ENCODE data around the gene OR2H2. TPM values are rescaled to one million over a fixed set of nuclear protein-coding genes. Genes with fewer than 3 reads are reported as not detected.

The OR2H2 gene
- total RNA-seq: not detected

- no peak for DNase-seq
- ChIA-PET CTCF (interaction anchor here (0.8 to 1.5 kb wide), 2 partner anchors 63 to 65 kb away, joined by 3 to 10 read pairs; no protein-coding TSS in a partner anchor), POLR2A (no interaction called here)
- no peak within 1 kb of the TSS for H3K27ac Mint-ChIP-seq
- H3K4me1 Mint-ChIP-seq: no peaks in the 10 kb centered on the region
- H3K27me3 Mint-ChIP-seq: peaks cover 12% of the 10 kb centered on the region
- H3K36me3 Mint-ChIP-seq (ENCODE audit: low read depth): no peaks in the 10 kb centered on the region
- no peak for ATAC-seq
- H3K4me3 Mint-ChIP-seq: no peak within 1 kb of the TSS
- no peaks in the 10 kb centered on the region for H3K9me3 Mint-ChIP-seq (ENCODE audit: low read depth)
- intact Hi-C loops (cut with DNase I, micrococcal nuclease): no loop called here
These were observed at the start of gene OR2H2 for GRCh38 chr6:29584821-29585220. Gene OR2H2, plus strand, starts transcription at chr6:29585121. Its CDS starts 2,824 bp downstream, at chr6:29587945.

GRCh38 chr6:29537714-29538403 is 47.1 kb upstream of the OR2H2 start:
- no peaks in the 10 kb centered on the region for H3K36me3 Mint-ChIP-seq (ENCODE audit: low read depth)
- no peak overlapping the region for H3K27ac Mint-ChIP-seq
- no peaks in the 10 kb centered on the region for H3K9me3 Mint-ChIP-seq (ENCODE audit: low read depth)
- intact Hi-C loops (cut with DNase I, micrococcal nuclease): no loop called here
- H3K27me3 Mint-ChIP-seq: peaks cover 11% of the 10 kb centered on the region
- no peak overlapping the region for H3K4me3 Mint-ChIP-seq
- DNase-seq (no peak), ATAC-seq (no peak)
- ChIA-PET POLR2A (no interaction called here), CTCF (no interaction called here)
- H3K4me1 Mint-ChIP-seq: no peaks in the 10 kb centered on the region

- peak; percentile 32 for DNase-seq
- ChIA-PET POLR2A (no interaction called here), CTCF (no interaction called here)
- Mint-ChIP-seq H3K36me3 (ENCODE audit: low read depth) (no peaks in the 10 kb centered on the region), H3K9me3 (ENCODE audit: low read depth) (no peaks in the 10 kb centered on the region), H3K4me3 (no peak overlapping the region), H3K27ac (no peak overlapping the region), H3K27me3 (peaks cover 47% of the 10 kb centered on the region), H3K4me1 (peaks cover 12% of the 10 kb centered on the region)
- ATAC-seq: peak; percentile 92
- intact Hi-C loops (cut with DNase I, micrococcal nuclease): no loop called here
These were observed 37.3 kb upstream of the OR2H2 start for GRCh38 chr6:29547573-29547972.

- DNase-seq (no peak), ATAC-seq (peak; percentile 83)
- CTCF ChIA-PET: interaction anchor here (0.8 to 1.3 kb wide), 4 partner anchors 8 to 101 kb away, joined by 3 read pairs; no protein-coding TSS in a partner anchor
- intact Hi-C loops (cut with DNase I, micrococcal nuclease): no loop called here
- Mint-ChIP-seq H3K27me3 (peaks cover 60% of the 10 kb centered on the region), H3K36me3 (ENCODE audit: low read depth) (no peaks in the 10 kb centered on the region), H3K4me3 (peak overlapping the region; percentile 56), H3K9me3 (ENCODE audit: low read depth) (no peaks in the 10 kb centered on the region), H3K4me1 (peaks cover 23% of the 10 kb centered on the region), H3K27ac (no peak overlapping the region)
- POLR2A ChIA-PET: no interaction called here
These were observed 32.3 kb upstream of the OR2H2 start for GRCh38 chr6:29552512-29553051.

GRCh38 chr6:29553268-29554057 is 31.5 kb upstream of the OR2H2 start:
- Mint-ChIP-seq H3K9me3 (ENCODE audit: low read depth) (no peaks in the 10 kb centered on the region), H3K4me3 (peak overlapping the region; percentile 56), H3K27me3 (peaks cover 56% of the 10 kb centered on the region), H3K36me3 (ENCODE audit: low read depth) (no peaks in the 10 kb centered on the region), H3K27ac (peak overlapping the region; percentile 74), H3K4me1 (peaks cover 17% of the 10 kb centered on the region)
- intact Hi-C loops (cut with DNase I, micrococcal nuclease): no loop called here
- peak; percentile 54 for DNase-seq
- peak; percentile 36 for ATAC-seq
- POLR2A ChIA-PET: interaction anchor here (0.7 kb wide), 1 partner anchor 88 kb away, joined by 5 read pairs; no protein-coding TSS in a partner anchor
- CTCF ChIA-PET: interaction anchor here (1.3 kb wide), 2 partner anchors 67 to 96 kb away, joined by 3 read pairs; no protein-coding TSS in a partner anchor

- Mint-ChIP-seq H3K9me3 (ENCODE audit: low read depth) (no peaks in the 10 kb centered on the region), H3K4me1 (peaks cover 17% of the 10 kb centered on the region), H3K27ac (no peak overlapping the region), H3K4me3 (no peak overlapping the region), H3K27me3 (peaks cover 52% of the 10 kb centered on the region), H3K36me3 (ENCODE audit: low read depth) (no peaks in the 10 kb centered on the region)
- DNase-seq (no peak), ATAC-seq (no peak)
- ChIA-PET CTCF (no interaction called here), POLR2A (no interaction called here)
- intact Hi-C loops (cut with DNase I, micrococcal nuclease): no loop called here
These were observed 30.2 kb upstream of the OR2H2 start for GRCh38 chr6:29554764-29555163.

- ChIA-PET POLR2A (interaction anchor here (0.5 kb wide), 1 partner anchor 44 kb away, joined by 8 read pairs; no protein-coding TSS in a partner anchor), CTCF (no interaction called here)
- H3K9me3 Mint-ChIP-seq (ENCODE audit: low read depth): no peaks in the 10 kb centered on the region
- no peak for ATAC-seq
- no peak overlapping the region for H3K4me3 Mint-ChIP-seq
- peaks cover 20% of the 10 kb centered on the region for H3K4me1 Mint-ChIP-seq
- peaks cover 54% of the 10 kb centered on the region for H3K27me3 Mint-ChIP-seq
- DNase-seq: no peak
- H3K36me3 Mint-ChIP-seq (ENCODE audit: low read depth): no peaks in the 10 kb centered on the region
- intact Hi-C loops (cut with DNase I, micrococcal nuclease): no loop called here
- H3K27ac Mint-ChIP-seq: no peak overlapping the region
These were observed 27.6 kb upstream of the OR2H2 start for GRCh38 chr6:29557320-29557719.

- ChIA-PET CTCF (interaction anchor here (0.6 to 1.5 kb wide), 2 partner anchors 95 to 101 kb away, joined by 4 read pairs; no protein-coding TSS in a partner anchor), POLR2A (no interaction called here)
- peaks cover 11% of the 10 kb centered on the region for H3K4me1 Mint-ChIP-seq
- intact Hi-C loops (cut with DNase I, micrococcal nuclease): no loop called here
- no peaks in the 10 kb centered on the region for H3K36me3 Mint-ChIP-seq (ENCODE audit: low read depth)
- H3K9me3 Mint-ChIP-seq (ENCODE audit: low read depth): no peaks in the 10 kb centered on the region
- no peak overlapping the region for H3K4me3 Mint-ChIP-seq
- ATAC-seq: no peak
- no peak for DNase-seq
- no peak overlapping the region for H3K27ac Mint-ChIP-seq
- H3K27me3 Mint-ChIP-seq: peaks cover 59% of the 10 kb centered on the region
These were observed 26.4 kb upstream of the OR2H2 start for GRCh38 chr6:29558439-29559079.

GRCh38 chr6:29559524-29560287 is 25.2 kb upstream of the OR2H2 start, which contains the start of gene UBD:
Gene UBD, minus strand, starts transcription at chr6:29559732. Its CDS starts 31 bp downstream, at chr6:29559701.
- ChIA-PET CTCF (interaction anchor here (0.9 to 1.5 kb wide), 4 partner anchors 7 to 94 kb away, joined by 3 to 4 read pairs (median 3); no protein-coding TSS in a partner anchor), POLR2A (no interaction called here)
- Mint-ChIP-seq H3K27me3 (peaks cover 48% of the 10 kb centered on the region), H3K27ac (no peak within 1 kb of the TSS), H3K9me3 (ENCODE audit: low read depth) (no peaks in the 10 kb centered on the region), H3K4me3 (no peak within 1 kb of the TSS), H3K36me3 (ENCODE audit: low read depth) (no peaks in the 10 kb centered on the region), H3K4me1 (peaks cover 3% of the 10 kb centered on the region)
- intact Hi-C loops (cut with DNase I, micrococcal nuclease): no loop called here
- ATAC-seq: no peak
- DNase-seq: no peak

GRCh38 chr6:29561091-29561490 is 23.8 kb upstream of the OR2H2 start:
- Mint-ChIP-seq H3K9me3 (ENCODE audit: low read depth) (no peaks in the 10 kb centered on the region), H3K4me3 (no peak overlapping the region), H3K27me3 (peaks cover 45% of the 10 kb centered on the region), H3K27ac (no peak overlapping the region), H3K4me1 (peaks cover 3% of the 10 kb centered on the region), H3K36me3 (ENCODE audit: low read depth) (no peaks in the 10 kb centered on the region)
- ATAC-seq: no peak
- POLR2A ChIA-PET: no interaction called here
- intact Hi-C loops (cut with DNase I, micrococcal nuclease): no loop called here
- CTCF ChIA-PET: interaction anchor here (0.9 kb wide), 1 partner anchor 9 kb away, joined by 3 read pairs; no protein-coding TSS in a partner anchor
- DNase-seq: no peak

All from activated CD4-positive, alpha-beta T cell treated with anti-CD3 and anti-CD28 coated beads for 36 hours (primary cell).